WTC11 (cell line): Measurements from ENCODE around the gene MTUS2. TPM values are rescaled to one million over a fixed set of nuclear protein-coding genes. Genes with fewer than 3 reads are reported as not detected.

Source experiments
- ATAC-seq: fragments of 200-7000 bp; cut with Tn5 transposase; 2 replicates; pipeline ENCODE4 v1.10.0; 2021; ENCODE audit warnings: mild to moderate bottlenecking, moderate library complexity
- CTCF ChIA-PET: fragments of 300-600 bp; sonication (Branson Sonifier 250); formaldehyde crosslinking; loops from one replicate; lab custom pipeline; 2021; ENCODE audit warnings: antibody characterized with exemption; lab: Charles Lee
- POLR2A ChIA-PET: fragments of 350-600 bp; sonication (Branson Sonifier 250); formaldehyde crosslinking; loops from one replicate; lab custom pipeline; 2021; ENCODE audit warnings: antibody characterized with exemption; lab: Charles Lee
- DNase-seq: peaks from one replicate; pipeline ENCODE4 v3.0.0; 2021; ENCODE audit warnings: low spot score
- H3K27ac Mint-ChIP-seq: 2 replicates; pipeline ENCODE4 v1.8.0; 2021; ENCODE audit warnings: mixed read lengths
- H3K27me3 Mint-ChIP-seq: 2 replicates; pipeline ENCODE4 v1.8.0; 2021; ENCODE audit warnings: low read depth, mild to moderate bottlenecking, moderate library complexity, mixed read lengths
- H3K36me3 Mint-ChIP-seq: 2 replicates; pipeline ENCODE4 v1.8.0; 2021; ENCODE audit warnings: mixed read lengths
- H3K4me1 Mint-ChIP-seq: 2 replicates; pipeline ENCODE4 v1.8.0; 2022; ENCODE audit warnings: mixed read lengths
- H3K4me3 Mint-ChIP-seq: 2 replicates; pipeline ENCODE4 v1.8.0; 2021; ENCODE audit warnings: mild to moderate bottlenecking, moderate library complexity, mixed read lengths
- H3K9me3 Mint-ChIP-seq: 2 replicates; pipeline ENCODE4 v1.8.0; 2021; ENCODE audit warnings: mixed read lengths
- AFF4 ChIP-seq: sonication (generic); formaldehyde crosslinking; IDR thresholded peaks from 2 replicates; pipeline ENCODE4 v1.8.1; 2023; ENCODE audit warnings: mild to moderate bottlenecking, missing genetic modification reagents, borderline replicate concordance
- ATF2 ChIP-seq: sonication (generic); formaldehyde crosslinking; IDR thresholded peaks from 2 replicates; pipeline ENCODE4 v1.8.1; 2022; ENCODE audit warnings: low read depth, missing genetic modification reagents, borderline replicate concordance
- FOXJ3 ChIP-seq: sonication (generic); formaldehyde crosslinking; IDR thresholded peaks from 2 replicates; pipeline ENCODE4 v1.9.0; 2021; ENCODE audit warnings: missing genetic modification reagents, mild to moderate bottlenecking, borderline replicate concordance
- FOXP4 ChIP-seq: sonication (generic); formaldehyde crosslinking; IDR thresholded peaks from 2 replicates; pipeline ENCODE4 v1.8.0; 2022; ENCODE audit warnings: mild to moderate bottlenecking, missing genetic modification reagents
- MYBL2 ChIP-seq: sonication (generic); formaldehyde crosslinking; IDR thresholded peaks from 2 replicates; pipeline ENCODE4 v1.8.1; 2023; ENCODE audit warnings: mild to moderate bottlenecking, moderate library complexity, missing genetic modification reagents
- OVOL2 ChIP-seq: fragments of 250-450 bp; sonication (Bioruptor Pico); IDR thresholded peaks from 2 replicates; pipeline ENCODE4 v1.9.0; 2021; ENCODE audit warnings: mild to moderate bottlenecking, borderline replicate concordance
- SOX15 ChIP-seq: fragments of 250-450 bp; sonication (Bioruptor Pico); IDR thresholded peaks from 2 replicates; pipeline ENCODE4 v1.9.0; 2021; ENCODE audit warnings: mild to moderate bottlenecking
- USF2 ChIP-seq: sonication (generic); formaldehyde crosslinking; IDR thresholded peaks from 2 replicates; pipeline ENCODE4 v1.8.1; 2023; ENCODE audit warnings: mild to moderate bottlenecking, missing genetic modification reagents, moderate library complexity
- ZMAT4 ChIP-seq: fragments of 250-450 bp; sonication (Bioruptor Pico); IDR thresholded peaks from 2 replicates; pipeline ENCODE4 v1.9.0; 2021; ENCODE audit warnings: mild to moderate bottlenecking
- ZNF138 ChIP-seq: sonication (generic); formaldehyde crosslinking; conservative IDR thresholded peaks from 2 replicates; pipeline ENCODE4 v1.8.1; 2022; ENCODE audit warnings: mild to moderate bottlenecking, moderate library complexity, missing genetic modification reagents
- ZNF232 ChIP-seq: sonication (generic); formaldehyde crosslinking; IDR thresholded peaks from 2 replicates; pipeline ENCODE4 v1.8.0; 2022; ENCODE audit warnings: mild to moderate bottlenecking, missing genetic modification reagents
- ZNF425 ChIP-seq: fragments of 250-450 bp; sonication (Bioruptor Pico); conservative IDR thresholded peaks from 2 replicates; pipeline ENCODE4 v1.9.0; 2021; ENCODE audit warnings: mild to moderate bottlenecking
- ZNF512 ChIP-seq: sonication (generic); formaldehyde crosslinking; IDR thresholded peaks from 2 replicates; pipeline ENCODE4 v1.8.1; 2022; ENCODE audit warnings: missing genetic modification reagents, borderline replicate concordance
- ZNF532 ChIP-seq: fragments of 250-450 bp; sonication (Bioruptor Pico); IDR thresholded peaks from 2 replicates; pipeline ENCODE4 v1.9.0; 2021; ENCODE audit warnings: mild to moderate bottlenecking, borderline replicate concordance
- ZSCAN18 ChIP-seq: fragments of 250-450 bp; sonication (Bioruptor Pico); IDR thresholded peaks from 2 replicates; pipeline ENCODE4 v2.1.2; 2022; ENCODE audit warnings: mild to moderate bottlenecking, moderate library complexity
- total RNA-seq: library from RNA; stranded (reverse); gene quantifications from 3 replicates; pipeline ENCODE4 v1.2.3, GENCODE V29; 2021

Gene MTUS2
- total RNA-seq, 1 experiment from 2014 or later = 0.22 TPM

- DNase-seq (no peak), ATAC-seq (no peak)
- CTCF ChIA-PET = interaction anchor here (0.9 kb wide), 1 partner anchor 39 kb away, joined by 4 read pairs; no protein-coding TSS in a partner anchor
- POLR2A ChIA-PET = no interaction called here
- Mint-ChIP-seq H3K4me1 (no peaks in the 10 kb centered on the region), H3K27ac (no peak overlapping the region), H3K4me3 (no peak overlapping the region), H3K9me3 (peaks cover 9% of the 10 kb centered on the region), H3K27me3 (no peaks in the 10 kb centered on the region)
- TF ChIP-seq SOX15 (CRISPR knock-in tag) (no peak), USF2 (CRISPR knock-in tag) (no peak), OVOL2 (no peak), ZNF425 (CRISPR knock-in tag) (no peak), AFF4 (CRISPR knock-in tag) (no peak)
- TF ChIP-seq, all 79 proteins: peak for 0
- no peaks in the 10 kb centered on the region for H3K36me3 Mint-ChIP-seq
Observed at GRCh38 chr13:29323954-29324353, 503.8 kb downstream of the MTUS2 start.

- ChIA-PET POLR2A (no interaction called here), CTCF (no interaction called here)
- Mint-ChIP-seq H3K4me3 (no peak overlapping the region), H3K9me3 (peaks cover 9% of the 10 kb centered on the region), H3K27me3 (no peaks in the 10 kb centered on the region), H3K36me3 (no peaks in the 10 kb centered on the region), H3K4me1 (no peaks in the 10 kb centered on the region), H3K27ac (no peak overlapping the region)
- DNase-seq (no peak), ATAC-seq (no peak)
- no peak for TF ChIP-seq FOXJ3
- no peak for TF ChIP-seq ATF2
- no peak for TF ChIP-seq ZNF138
- no peak for TF ChIP-seq ZNF232 (CRISPR knock-in tag)
- TF ChIP-seq ZSCAN18 (CRISPR knock-in tag) = no peak
- TF ChIP-seq ZMAT4 (CRISPR knock-in tag) = no peak
- no peak for TF ChIP-seq FOXP4 (CRISPR knock-in tag)
- no peak for TF ChIP-seq ZNF532 (CRISPR knock-in tag)
- no peak for TF ChIP-seq ZNF512 (CRISPR knock-in tag)
- TF ChIP-seq MYBL2 (CRISPR knock-in tag) = no peak
Observed at GRCh38 chr13:29324601-29325000, 504.5 kb downstream of the MTUS2 start.
